ENCODE data around the gene SLC26A1.

- TF ChIP-seq CTCF (IDR thresholded peaks at IDR 0.05) (no peak), POLR2A (IDR thresholded peaks at IDR 0.05) (no peak)
These were observed 25.8 kb downstream of the SLC26A1 start for GRCh38 chr4:967113-968104.
